ENCODE measurements around the gene CRHR2.

The CRHR2 gene

GRCh38 chr7:30613366-30614325, 68.6 kb downstream of the CRHR2 start:
- DNase-seq = no peak

GRCh38 chr7:30612658-30613265, 69.5 kb downstream of the CRHR2 start:
- DNase-seq = no peak

GRCh38 chr7:30605832-30606231, 76.4 kb downstream of the CRHR2 start:
- no peak for DNase-seq

- no peak for DNase-seq
Observed at GRCh38 chr7:30604901-30605300, 77.4 kb downstream of the CRHR2 start.

Data from CD4-positive, alpha-beta T cell treated with Interleukin-21 for 1 hour (primary cell).